ENCODE measurements around the gene CD200R1L.

Gene CD200R1L

GRCh38 chr3:112807685-112808084 is 39.0 kb downstream of the CD200R1L start:
- DNase-seq, result no peak
- Histone ChIP-seq H3K4me3 (ENCODE audit: low read length) (no peak overlapping the region), H3K36me3 (ENCODE audit: control insufficient read depth, insufficient read depth, low read length) (no peaks in the 10 kb centered on the region), H4K5ac (ENCODE audit: low read length) (no peak overlapping the region), H3K9ac (ENCODE audit: low read length) (no peak overlapping the region), H3K27ac (ENCODE audit: low read depth, low read length) (no peak overlapping the region), H2BK120ac (ENCODE audit: low read depth, low read length) (no peak overlapping the region), H3K56ac (ENCODE audit: low read length) (no peak overlapping the region), H3K79me1 (ENCODE audit: low read length) (no peaks in the 10 kb centered on the region), H3K23ac (ENCODE audit: low read length) (no peak overlapping the region), H2BK15ac (replicated peaks; ENCODE audit: low read depth) (no peak overlapping the region), H3K4me1 (ENCODE audit: control insufficient read depth, low read depth, low read length) (no peaks in the 10 kb centered on the region), H2BK5ac (ENCODE audit: low read length) (no peak overlapping the region), H3K4ac (ENCODE audit: low read depth, low read length) (no peak overlapping the region), H2AK5ac (ENCODE audit: low read length) (no peak overlapping the region), H3K27me3 (ENCODE audit: insufficient read depth, low read length, poor library complexity) (no peaks in the 10 kb centered on the region), H4K8ac (ENCODE audit: low read depth, low read length) (no peak overlapping the region), H3K18ac (ENCODE audit: low read length) (no peak overlapping the region), H3K79me2 (ENCODE audit: control insufficient read depth, insufficient read depth, low read length) (no peaks in the 10 kb centered on the region), H3K4me2 (ENCODE audit: low read length) (no peak overlapping the region)
- no CpG with 5 or more reads among the region's 4 CpGs for WGBS (ENCODE audit: extremely low coverage, insufficient coverage, low lambda C conversion rate)

GRCh38 chr3:112806903-112807302 is 39.8 kb downstream of the CD200R1L start:
- H4K8ac ChIP-seq (ENCODE audit: low read depth, low read length), result no peak overlapping the region
- H3K4me2 ChIP-seq (ENCODE audit: low read length), result no peak overlapping the region
- H3K4ac ChIP-seq (ENCODE audit: low read depth, low read length), result no peak overlapping the region
- H2AK5ac ChIP-seq (ENCODE audit: low read length), result no peak overlapping the region
- H2BK5ac ChIP-seq (ENCODE audit: low read length), result no peak overlapping the region
- H3K4me3 ChIP-seq (ENCODE audit: low read length), result no peak overlapping the region
- no peaks in the 10 kb centered on the region for H3K36me3 ChIP-seq (ENCODE audit: control insufficient read depth, insufficient read depth, low read length)
- H3K18ac ChIP-seq (ENCODE audit: low read length), result peak overlapping the region; percentile 28
- H3K27me3 ChIP-seq (ENCODE audit: insufficient read depth, low read length, poor library complexity), result no peaks in the 10 kb centered on the region
- no peak overlapping the region for H3K56ac ChIP-seq (ENCODE audit: low read length)
- H3K9ac ChIP-seq (ENCODE audit: low read length), result no peak overlapping the region
- WGBS (ENCODE audit: extremely low coverage, insufficient coverage, low lambda C conversion rate), result no CpG with 5 or more reads among the region's 5 CpGs
- H3K79me2 ChIP-seq (ENCODE audit: control insufficient read depth, insufficient read depth, low read length), result no peaks in the 10 kb centered on the region
- H3K79me1 ChIP-seq (ENCODE audit: low read length), result no peaks in the 10 kb centered on the region
- no peak overlapping the region for H4K5ac ChIP-seq (ENCODE audit: low read length)
- H3K4me1 ChIP-seq (ENCODE audit: control insufficient read depth, low read depth, low read length), result no peaks in the 10 kb centered on the region
- no peak overlapping the region for H2BK15ac ChIP-seq (replicated peaks; ENCODE audit: low read depth)
- H3K23ac ChIP-seq (ENCODE audit: low read length), result no peak overlapping the region
- no peak overlapping the region for H2BK120ac ChIP-seq (ENCODE audit: low read depth, low read length)
- no peak overlapping the region for H3K27ac ChIP-seq (ENCODE audit: low read depth, low read length)
- no peak for DNase-seq

GRCh38 chr3:112805126-112805525 is 41.5 kb downstream of the CD200R1L start:
- H2BK120ac ChIP-seq (ENCODE audit: low read depth, low read length), result no peak overlapping the region
- no peak overlapping the region for H3K27ac ChIP-seq (ENCODE audit: low read depth, low read length)
- H2AK5ac ChIP-seq (ENCODE audit: low read length), result no peak overlapping the region
- no peak for DNase-seq
- H3K79me2 ChIP-seq (ENCODE audit: control insufficient read depth, insufficient read depth, low read length), result no peaks in the 10 kb centered on the region
- no peak overlapping the region for H4K5ac ChIP-seq (ENCODE audit: low read length)
- H3K18ac ChIP-seq (ENCODE audit: low read length), result no peak overlapping the region
- H3K79me1 ChIP-seq (ENCODE audit: low read length), result no peaks in the 10 kb centered on the region
- no peaks in the 10 kb centered on the region for H3K4me1 ChIP-seq (ENCODE audit: control insufficient read depth, low read depth, low read length)
- H3K23ac ChIP-seq (ENCODE audit: low read length), result no peak overlapping the region
- WGBS (ENCODE audit: extremely low coverage, insufficient coverage, low lambda C conversion rate), result no CpG with 5 or more reads among the region's 5 CpGs
- H3K4me2 ChIP-seq (ENCODE audit: low read length), result no peak overlapping the region
- no peaks in the 10 kb centered on the region for H3K27me3 ChIP-seq (ENCODE audit: insufficient read depth, low read length, poor library complexity)
- no peak overlapping the region for H3K56ac ChIP-seq (ENCODE audit: low read length)
- H4K8ac ChIP-seq (ENCODE audit: low read depth, low read length), result no peak overlapping the region
- H3K9ac ChIP-seq (ENCODE audit: low read length), result no peak overlapping the region
- no peaks in the 10 kb centered on the region for H3K36me3 ChIP-seq (ENCODE audit: control insufficient read depth, insufficient read depth, low read length)
- H3K4me3 ChIP-seq (ENCODE audit: low read length), result no peak overlapping the region
- H3K4ac ChIP-seq (ENCODE audit: low read depth, low read length), result no peak overlapping the region
- no peak overlapping the region for H2BK5ac ChIP-seq (ENCODE audit: low read length)
- H2BK15ac ChIP-seq (replicated peaks; ENCODE audit: low read depth), result no peak overlapping the region

- H3K18ac ChIP-seq (ENCODE audit: low read length), result no peak overlapping the region
- no peak overlapping the region for H3K27ac ChIP-seq (ENCODE audit: low read depth, low read length)
- no peak overlapping the region for H2BK120ac ChIP-seq (ENCODE audit: low read depth, low read length)
- no peaks in the 10 kb centered on the region for H3K36me3 ChIP-seq (ENCODE audit: control insufficient read depth, insufficient read depth, low read length)
- no peak overlapping the region for H3K23ac ChIP-seq (ENCODE audit: low read length)
- H4K5ac ChIP-seq (ENCODE audit: low read length), result no peak overlapping the region
- DNase-seq, result no peak
- H4K8ac ChIP-seq (ENCODE audit: low read depth, low read length), result no peak overlapping the region
- H3K4me3 ChIP-seq (ENCODE audit: low read length), result no peak overlapping the region
- no peak overlapping the region for H2BK5ac ChIP-seq (ENCODE audit: low read length)
- no peak overlapping the region for H3K4me2 ChIP-seq (ENCODE audit: low read length)
- no peaks in the 10 kb centered on the region for H3K79me2 ChIP-seq (ENCODE audit: control insufficient read depth, insufficient read depth, low read length)
- no peak overlapping the region for H2AK5ac ChIP-seq (ENCODE audit: low read length)
- no peak overlapping the region for H3K9ac ChIP-seq (ENCODE audit: low read length)
- no CpG with 5 or more reads among the region's 1 CpG for WGBS (ENCODE audit: extremely low coverage, insufficient coverage, low lambda C conversion rate)
- H3K4me1 ChIP-seq (ENCODE audit: control insufficient read depth, low read depth, low read length), result no peaks in the 10 kb centered on the region
- no peak overlapping the region for H3K4ac ChIP-seq (ENCODE audit: low read depth, low read length)
- no peaks in the 10 kb centered on the region for H3K79me1 ChIP-seq (ENCODE audit: low read length)
- H3K56ac ChIP-seq (ENCODE audit: low read length), result no peak overlapping the region
- no peaks in the 10 kb centered on the region for H3K27me3 ChIP-seq (ENCODE audit: insufficient read depth, low read length, poor library complexity)
- no peak overlapping the region for H2BK15ac ChIP-seq (replicated peaks; ENCODE audit: low read depth)
Observed at GRCh38 chr3:112804021-112804420, 42.6 kb downstream of the CD200R1L start.

- H3K4ac ChIP-seq (ENCODE audit: low read depth, low read length), result no peak overlapping the region
- no peak overlapping the region for H2BK120ac ChIP-seq (ENCODE audit: low read depth, low read length)
- no peak overlapping the region for H3K23ac ChIP-seq (ENCODE audit: low read length)
- H3K27ac ChIP-seq (ENCODE audit: low read depth, low read length), result no peak overlapping the region
- no peaks in the 10 kb centered on the region for H3K36me3 ChIP-seq (ENCODE audit: control insufficient read depth, insufficient read depth, low read length)
- H3K27me3 ChIP-seq (ENCODE audit: insufficient read depth, low read length, poor library complexity), result no peaks in the 10 kb centered on the region
- no peak overlapping the region for H3K56ac ChIP-seq (ENCODE audit: low read length)
- no peaks in the 10 kb centered on the region for H3K79me2 ChIP-seq (ENCODE audit: control insufficient read depth, insufficient read depth, low read length)
- no peak overlapping the region for H2BK5ac ChIP-seq (ENCODE audit: low read length)
- no CpG with 5 or more reads among the region's 2 CpGs for WGBS (ENCODE audit: extremely low coverage, insufficient coverage, low lambda C conversion rate)
- no peaks in the 10 kb centered on the region for H3K4me1 ChIP-seq (ENCODE audit: control insufficient read depth, low read depth, low read length)
- no peak overlapping the region for H2AK5ac ChIP-seq (ENCODE audit: low read length)
- H3K4me3 ChIP-seq (ENCODE audit: low read length), result no peak overlapping the region
- no peak overlapping the region for H3K9ac ChIP-seq (ENCODE audit: low read length)
- no peak for DNase-seq
- no peak overlapping the region for H3K4me2 ChIP-seq (ENCODE audit: low read length)
- no peak overlapping the region for H4K5ac ChIP-seq (ENCODE audit: low read length)
- no peak overlapping the region for H3K18ac ChIP-seq (ENCODE audit: low read length)
- H4K8ac ChIP-seq (ENCODE audit: low read depth, low read length), result no peak overlapping the region
- no peaks in the 10 kb centered on the region for H3K79me1 ChIP-seq (ENCODE audit: low read length)
- H2BK15ac ChIP-seq (replicated peaks; ENCODE audit: low read depth), result no peak overlapping the region
Observed at GRCh38 chr3:112803467-112803866, 43.2 kb downstream of the CD200R1L start.

- no peak overlapping the region for H3K18ac ChIP-seq (ENCODE audit: low read length)
- no peaks in the 10 kb centered on the region for H3K79me1 ChIP-seq (ENCODE audit: low read length)
- no peak for DNase-seq
Observed at GRCh38 chr3:112802338-112802737, 44.3 kb downstream of the CD200R1L start.

More at GRCh38 chr3:112802338-112802737, 44.3 kb downstream of the CD200R1L start:
- Histone ChIP-seq H3K27ac (ENCODE audit: low read depth, low read length) (no peak overlapping the region), H3K56ac (ENCODE audit: low read length) (no peak overlapping the region), H2BK5ac (ENCODE audit: low read length) (no peak overlapping the region), H2BK15ac (replicated peaks; ENCODE audit: low read depth) (no peak overlapping the region), H3K9ac (ENCODE audit: low read length) (no peak overlapping the region), H4K5ac (ENCODE audit: low read length) (no peak overlapping the region), H3K4ac (ENCODE audit: low read depth, low read length) (no peak overlapping the region), H3K4me2 (ENCODE audit: low read length) (no peak overlapping the region), H2AK5ac (ENCODE audit: low read length) (no peak overlapping the region), H4K8ac (ENCODE audit: low read depth, low read length) (no peak overlapping the region), H3K36me3 (ENCODE audit: control insufficient read depth, insufficient read depth, low read length) (no peaks in the 10 kb centered on the region), H3K27me3 (ENCODE audit: insufficient read depth, low read length, poor library complexity) (no peaks in the 10 kb centered on the region), H2BK120ac (ENCODE audit: low read depth, low read length) (no peak overlapping the region), H3K79me2 (ENCODE audit: control insufficient read depth, insufficient read depth, low read length) (no peaks in the 10 kb centered on the region), H3K23ac (ENCODE audit: low read length) (no peak overlapping the region), H3K4me3 (ENCODE audit: low read length) (no peak overlapping the region), H3K4me1 (ENCODE audit: control insufficient read depth, low read depth, low read length) (no peaks in the 10 kb centered on the region)

Data from mesendoderm (in vitro differentiated cells).